C4-2B (cell line): ENCODE results near the gene PGAP2.

Source experiments
- CTCF ChIP-seq: fragments of 450-650 bp; conservative IDR thresholded peaks from 2 replicates; pipeline ENCODE4 v1.5.1; 2017; ENCODE audit warnings: mild to moderate bottlenecking
- ZFX ChIP-seq: fragments of 450-650 bp; IDR thresholded peaks from 2 replicates; pipeline ENCODE4 v1.6.1; 2017

GRCh38 chr11:3838504-3838903, 30.1 kb downstream of the PGAP2 start:
- TF ChIP-seq CTCF, result no peak
- no peak for TF ChIP-seq ZFX
